Stomach (tissue), 9 donors: ENCODE data around the gene RLF. TPM values are rescaled to one million over a fixed set of nuclear protein-coding genes. Genes with fewer than 3 reads are reported as not detected.
A peak's percentile ranks its signal among the peaks of the same experiment; 100 is the strongest.

Experiments
- DNase-seq, 2 donors: peaks; one replicate each; pipeline versions ENCODE4 v3.0.0 to v3.0.0-alpha.2; 2013 to 2019
- H3K27ac ChIP-seq, 5 donors: fragments of 200-600 bp in 4 of 5; sonication (generic) in 4 of 5; one replicate each; pipeline ENCODE4 v1.5.1; 2013 to 2019; ENCODE audit warnings: mild to moderate bottlenecking in 1 of 5, moderate library complexity in 1 of 5
- H3K27me3 ChIP-seq, 3 donors: fragments of 200-600 bp; sonication (generic); one replicate each; pipeline ENCODE4 v1.5.1; 2017 to 2019; ENCODE audit warnings: mixed run types in 1 of 3
- H3K36me3 ChIP-seq, 4 donors: fragments of 200-600 bp; sonication (generic); 1 replicate in 3 of 4; 2 replicates in 1 of 4; pipeline ENCODE4 v1.5.1; 2016 to 2019
- H3K4me1 ChIP-seq, 4 donors: fragments of 200-600 bp; sonication (generic); one replicate each; pipeline ENCODE4 v1.5.1; 2016 to 2019
- H3K4me3 ChIP-seq, 4 donors: fragments of 200-600 bp; sonication (generic) in 3 of 4; one replicate each; pipeline ENCODE4 v1.5.1; 2016 to 2019; ENCODE audit warnings: mild to moderate bottlenecking in 1 of 4
- H3K9me3 ChIP-seq, 4 donors: fragments of 200-600 bp; sonication (generic); one replicate each; pipeline ENCODE4 v1.5.1; 2016 to 2019
- EP300 ChIP-seq: sonication (generic); formaldehyde crosslinking; IDR thresholded peaks from one replicate; pipeline ENCODE4 v1.6.1; 2017; ENCODE audit warnings: antibody characterized with exemption
- POLR2A ChIP-seq, 4 donors: fragments of 450-650 bp; IDR thresholded peaks; one replicate each; pipeline ENCODE4 v1.6.1; 2016; ENCODE audit warnings: antibody characterized with exemption in 4 of 4, control low read depth in 2 of 4, mild to moderate bottlenecking in 1 of 4, moderate library complexity in 1 of 4
- POLR2AphosphoS5 ChIP-seq, 3 donors: sonication (generic); formaldehyde crosslinking; IDR thresholded peaks; one replicate each; pipeline ENCODE4 v1.6.1; 2016; ENCODE audit warnings: antibody characterized with exemption in 3 of 3
- WGBS, 5 donors: extraction: QIAGEN DNeasy Blood & Tissue Kit in 3 of 5; methylation state at CpG; one replicate each; pipeline versions ENCODE4 v1.1.5 to v1.1.7; 2013 to 2018; 5-methylcytosine and 5-hydroxymethylcytosine counted together
- intact Hi-C: fragments of 100-400 bp; cut with DNase I; formaldehyde crosslinking; loops from one replicate; pipeline ENCODE4 v1.15.1; 2023; ENCODE audit warnings: low total_unique reads
- polyA plus RNA-seq, 3 donors: library from polyadenylated mRNA; stranded (reverse); fragments of 200-250 nt; gene quantifications; one replicate each; pipeline ENCODE4 v1.2.3, GENCODE V29; 2013
- total RNA-seq, 5 donors: library from RNA; depleted of rRNA; stranded (reverse); fragments of >200 nt; gene quantifications; one replicate each; pipeline versions ENCODE4 v1.1.0 to v1.2.3, GENCODE V29; 2014 to 2016
- TF ChIP-seq, protein P1 (sequence below), 7 experiments: fragments of 450-650 bp in 4 of 7; fragments of 200-600 bp in 3 of 7; sonication (generic) in 3 of 7; IDR thresholded peaks; one replicate each; pipeline ENCODE4 v1.5.1; 2016 to 2019; ENCODE audit warnings: antibody characterized with exemption in 7 of 7, control low read depth in 2 of 7, mild to moderate bottlenecking in 1 of 7
- donor health status: healthy with polysubstance abuse.
- donor health status: Bipolar disorder and iron deficiency.
- donor health status: healthy.

The RLF gene
- total and polyA plus RNA-seq, 8 donors, result 3.1 to 38.7 (median 14.6) TPM

DNA sequence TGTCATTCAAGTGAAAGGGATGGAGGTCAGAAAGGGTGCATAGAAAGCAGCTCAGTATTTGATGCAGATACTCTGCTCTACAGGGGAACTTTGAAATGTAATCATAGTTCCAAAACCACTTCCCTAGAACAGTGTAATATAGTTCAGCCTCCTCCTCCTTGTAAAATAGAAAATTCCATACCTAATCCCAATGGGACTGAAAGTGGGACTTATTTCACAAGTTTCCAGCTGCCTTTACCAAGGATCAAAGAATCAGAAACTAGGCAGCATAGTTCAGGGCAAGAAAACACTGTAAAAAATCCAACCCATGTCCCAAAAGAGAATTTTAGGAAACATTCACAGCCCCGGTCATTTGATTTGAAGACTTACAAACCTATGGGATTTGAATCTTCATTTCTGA is 78.4 kb downstream of the RLF start:
- Histone ChIP-seq H3K4me1 (peaks cover 0 to 20% (median 14%) of the 10 kb centered on the region in 4 donors), H3K27ac (no peak overlapping the region), H3K9me3 (no peaks in the 10 kb centered on the region), H3K36me3 (peaks cover 19 to 53% (median 45%) of the 10 kb centered on the region in 4 donors), H3K4me3 (no peak overlapping the region), H3K27me3 (no peaks in the 10 kb centered on the region)
- no peak for DNase-seq
- intact Hi-C loops, result no loop called here
- WGBS, 5 donors, result 90 to 100% (median 95%) methylated on average over 1 of the region's 1 CpG
- TF ChIP-seq POLR2AphosphoS5 (IDR thresholded peaks at IDR 0.05) (no peak), EP300 (no peak), POLR2A (IDR thresholded peaks at IDR 0.05) (no peak)

DNA sequence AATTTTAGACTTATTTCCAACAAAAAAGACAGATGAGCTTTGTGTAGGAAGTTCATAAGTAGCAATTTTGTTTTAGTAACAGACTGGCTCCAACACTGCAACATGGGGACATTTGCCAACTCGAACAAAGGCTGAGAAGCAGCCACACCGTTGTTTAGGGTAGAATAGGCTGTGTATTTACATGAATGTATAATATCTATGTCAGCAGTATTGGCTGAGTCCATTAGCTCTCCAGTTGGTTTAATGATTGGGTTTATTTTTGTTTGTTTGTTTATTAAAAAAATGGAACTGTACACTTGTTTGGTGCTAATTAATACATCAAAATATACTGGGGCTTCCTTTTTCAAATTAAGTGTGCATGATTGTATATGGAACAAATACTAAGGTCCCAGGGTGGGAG is 79.2 kb downstream of the RLF start:
- no peaks in the 10 kb centered on the region for H3K9me3 ChIP-seq
- no peak overlapping the region for H3K27ac ChIP-seq
- peaks cover 15 to 46% (median 39%) of the 10 kb centered on the region in 4 donors for H3K36me3 ChIP-seq
- TF ChIP-seq POLR2AphosphoS5 (IDR thresholded peaks at IDR 0.05) (no peak), POLR2A (IDR thresholded peaks at IDR 0.05) (no peak), EP300 (no peak)
- TF ChIP-seq, protein P1, sequence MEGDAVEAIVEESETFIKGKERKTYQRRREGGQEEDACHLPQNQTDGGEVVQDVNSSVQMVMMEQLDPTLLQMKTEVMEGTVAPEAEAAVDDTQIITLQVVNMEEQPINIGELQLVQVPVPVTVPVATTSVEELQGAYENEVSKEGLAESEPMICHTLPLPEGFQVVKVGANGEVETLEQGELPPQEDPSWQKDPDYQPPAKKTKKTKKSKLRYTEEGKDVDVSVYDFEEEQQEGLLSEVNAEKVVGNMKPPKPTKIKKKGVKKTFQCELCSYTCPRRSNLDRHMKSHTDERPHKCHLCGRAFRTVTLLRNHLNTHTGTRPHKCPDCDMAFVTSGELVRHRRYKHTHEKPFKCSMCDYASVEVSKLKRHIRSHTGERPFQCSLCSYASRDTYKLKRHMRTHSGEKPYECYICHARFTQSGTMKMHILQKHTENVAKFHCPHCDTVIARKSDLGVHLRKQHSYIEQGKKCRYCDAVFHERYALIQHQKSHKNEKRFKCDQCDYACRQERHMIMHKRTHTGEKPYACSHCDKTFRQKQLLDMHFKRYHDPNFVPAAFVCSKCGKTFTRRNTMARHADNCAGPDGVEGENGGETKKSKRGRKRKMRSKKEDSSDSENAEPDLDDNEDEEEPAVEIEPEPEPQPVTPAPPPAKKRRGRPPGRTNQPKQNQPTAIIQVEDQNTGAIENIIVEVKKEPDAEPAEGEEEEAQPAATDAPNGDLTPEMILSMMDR (IDR thresholded peaks at IDR 0.05), result no peak
- no peaks in the 10 kb centered on the region for H3K27me3 ChIP-seq
- H3K4me1 ChIP-seq, result peaks cover 0 to 28% (median 20%) of the 10 kb centered on the region in 4 donors
- intact Hi-C loops, result no loop called here
- no peak for DNase-seq
- WGBS, 5 donors, result 82 to 94% (median 89%) methylated on average over 2 of the region's 2 CpGs
- no peak overlapping the region for H3K4me3 ChIP-seq

DNA sequence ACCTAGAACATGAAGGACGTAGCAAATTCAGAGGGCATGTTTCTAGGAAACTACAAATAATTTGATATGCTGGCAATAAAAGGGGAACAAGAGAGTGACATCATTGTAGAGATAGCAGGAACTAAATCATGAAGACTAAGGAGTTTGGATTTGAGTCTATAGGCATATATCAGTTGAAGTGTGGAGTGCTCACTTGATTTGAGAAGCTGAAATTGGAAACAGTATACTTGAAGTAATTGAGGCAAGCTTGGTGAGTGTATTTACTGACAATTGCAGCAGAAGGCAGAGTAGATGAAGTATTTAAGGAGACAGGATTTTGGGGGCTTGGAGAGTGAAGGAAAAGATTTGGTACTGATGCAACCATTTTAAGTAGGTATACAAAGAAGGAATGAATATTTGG is 80.2 kb downstream of the RLF start:
- peaks cover 0 to 31% (median 20%) of the 10 kb centered on the region in 4 donors for H3K4me1 ChIP-seq
- no peak overlapping the region for H3K4me3 ChIP-seq
- no peaks in the 10 kb centered on the region for H3K9me3 ChIP-seq
- peaks cover 8 to 36% (median 29%) of the 10 kb centered on the region in 4 donors for H3K36me3 ChIP-seq
- intact Hi-C loops, result no loop called here
- no peak for DNase-seq
- TF ChIP-seq, protein P1 (IDR thresholded peaks at IDR 0.05), result no peak
- TF ChIP-seq POLR2A (IDR thresholded peaks at IDR 0.05), result no peak
- TF ChIP-seq POLR2AphosphoS5 (IDR thresholded peaks at IDR 0.05), result no peak
- TF ChIP-seq EP300, result no peak
- H3K27ac ChIP-seq, result no peak overlapping the region
- H3K27me3 ChIP-seq, result no peaks in the 10 kb centered on the region
- WGBS, 5 donors, result 79 to 90% (median 86%) methylated on average over 1 of the region's 1 CpG

DNA sequence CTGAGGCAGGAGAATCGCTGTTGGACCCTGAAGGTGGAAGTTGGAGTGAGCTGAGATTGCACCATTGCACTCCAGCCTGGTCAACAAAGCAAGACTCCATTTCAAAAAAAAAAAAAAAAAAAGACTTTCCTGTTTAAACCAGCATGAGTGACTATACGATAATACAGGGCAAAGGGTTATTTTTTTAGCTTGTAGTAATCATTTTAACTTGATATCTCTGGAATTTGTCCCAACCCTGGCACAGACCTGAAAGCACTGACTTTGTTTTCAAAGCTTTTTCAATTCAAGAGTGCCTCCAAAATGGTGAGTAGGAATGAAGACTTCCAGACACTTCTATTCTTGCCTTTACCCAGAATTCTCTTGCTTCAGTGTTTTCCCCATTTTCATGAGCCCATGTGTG is 82.2 kb downstream of the RLF start:
- intact Hi-C loops, result no loop called here
- WGBS, 5 donors, result 14 to 56% (median 30%) methylated on average over 2 of the region's 2 CpGs
- peaks cover 0 to 16% (median 9%) of the 10 kb centered on the region in 4 donors for H3K36me3 ChIP-seq
- H3K4me1 ChIP-seq, result peaks cover 0 to 31% (median 20%) of the 10 kb centered on the region in 4 donors
- no peaks in the 10 kb centered on the region for H3K27me3 ChIP-seq
- TF ChIP-seq POLR2A (IDR thresholded peaks at IDR 0.05) (no peak), EP300 (no peak), POLR2AphosphoS5 (IDR thresholded peaks at IDR 0.05) (no peak)
- TF ChIP-seq, protein P1 (IDR thresholded peaks at IDR 0.05), result no peak
- no peaks in the 10 kb centered on the region for H3K9me3 ChIP-seq
- DNase-seq, result peak in 1 of 2 donors; percentile 54
- H3K27ac ChIP-seq, result peak overlapping the region in 1 of 5 donors; percentile 20
- H3K4me3 ChIP-seq, result no peak overlapping the region

DNA sequence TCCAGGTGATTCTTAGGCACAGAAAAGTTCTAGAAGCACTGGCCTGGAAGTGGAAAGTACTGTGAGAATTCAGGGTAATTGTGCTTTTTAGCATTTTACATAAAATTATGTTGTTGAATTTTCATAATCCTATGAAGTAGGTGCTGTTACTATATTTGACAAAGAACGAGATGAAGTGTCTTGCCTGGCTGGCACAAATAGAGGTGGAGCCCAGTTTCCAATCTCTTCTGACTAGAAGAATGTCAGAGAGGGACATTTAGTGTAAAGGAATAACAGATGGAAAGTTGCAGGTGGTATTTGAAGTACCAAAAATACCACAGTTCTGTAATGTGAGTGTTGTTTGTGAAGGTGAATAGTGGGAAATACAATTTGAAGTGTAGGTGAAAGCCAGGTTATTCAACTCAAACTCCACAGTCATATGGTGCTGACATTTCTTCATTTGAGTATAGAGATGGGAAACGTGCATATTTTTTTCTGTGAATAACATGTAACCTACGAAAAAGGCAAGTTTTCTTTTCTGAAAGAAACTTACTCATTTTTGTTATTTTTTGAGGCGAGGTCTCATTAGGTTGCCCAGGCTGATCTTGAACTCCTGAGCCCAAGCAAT is 83.1 kb downstream of the RLF start:
- intact Hi-C loops, result no loop called here

More for the DNA sequence above, 83.1 kb downstream of the RLF start:
- WGBS, 5 donors, result 51 to 67% (median 65%) methylated on average over 4 of the region's 4 CpGs
- peaks cover 0 to 7% (median under 1%) of the 10 kb centered on the region in 4 donors for H3K36me3 ChIP-seq
- H3K4me1 ChIP-seq, result peaks cover 0 to 31% (median 20%) of the 10 kb centered on the region in 4 donors
- H3K27me3 ChIP-seq, result no peaks in the 10 kb centered on the region
- TF ChIP-seq, protein P1 (IDR thresholded peaks at IDR 0.05), result no peak
- TF ChIP-seq EP300 (no peak), POLR2A (IDR thresholded peaks at IDR 0.05) (no peak), POLR2AphosphoS5 (IDR thresholded peaks at IDR 0.05) (no peak)
- H3K9me3 ChIP-seq, result no peaks in the 10 kb centered on the region
- no peak for DNase-seq
- H3K4me3 ChIP-seq, result no peak overlapping the region
- peak overlapping the region in 1 of 5 donors; percentile 20 for H3K27ac ChIP-seq
